Left renal cortex interstitium (tissue), 4 donors: Measurements from ENCODE around the gene CCDC116. TPM values are rescaled to one million over a fixed set of nuclear protein-coding genes. Genes with fewer than 3 reads are reported as not detected.
"Not testable (repeated sequence)": the region's sequence is repeated elsewhere in the genome, so short reads cannot be mapped to it uniquely, and the experiment has no call there.

Experiments
- DNase-seq, 4 donors: peaks; one replicate each; pipeline ENCODE4 v3.0.0-alpha.2; 2013; ENCODE audit warnings: low read depth in 4 of 4, low spot score in 2 of 4, missing footprints in 1 of 4
- polyA plus RNA-seq, 4 donors: library from polyadenylated mRNA; unstranded; fragments of 120-200 nt; gene quantifications; one replicate each; pipeline ENCODE4 v1.2.1, GENCODE V29; 2013; ENCODE audit not compliant: insufficient read length in 4 of 4

The CCDC116 gene
- polyA plus RNA-seq, 4 donors: 0.13 to 1.2 (median 0.66) TPM

- DNase-seq: no peak
These were observed 25.8 kb upstream of the CCDC116 start for GRCh38 chr22:21606775-21607174.

- DNase-seq: not testable (repeated sequence)
These were observed 22.9 kb upstream of the CCDC116 start for GRCh38 chr22:21609556-21610157.

- DNase-seq: no peak
These were observed 21.2 kb upstream of the CCDC116 start for GRCh38 chr22:21611210-21611977.

DNA sequence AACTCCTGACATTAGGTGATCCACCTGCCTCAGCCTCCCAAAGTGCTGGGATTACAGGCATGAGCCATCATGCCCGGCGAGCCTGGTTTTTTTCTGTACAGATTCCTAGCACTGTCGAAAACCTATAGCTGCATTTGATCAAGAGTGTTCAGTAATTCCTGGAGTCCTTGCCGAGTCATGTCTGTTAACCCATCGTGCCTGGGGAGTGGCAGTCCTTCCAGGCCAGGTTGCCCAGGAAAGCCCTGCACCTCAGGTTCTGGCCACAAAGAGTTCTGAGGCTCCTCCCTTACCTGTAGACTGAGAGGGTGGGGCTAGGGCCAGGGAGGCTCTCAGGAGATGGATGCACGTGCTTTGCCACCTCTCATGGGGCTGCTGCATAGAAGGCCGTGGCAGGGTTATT is 19.7 kb upstream of the CCDC116 start:
- DNase-seq: no peak

DNA sequence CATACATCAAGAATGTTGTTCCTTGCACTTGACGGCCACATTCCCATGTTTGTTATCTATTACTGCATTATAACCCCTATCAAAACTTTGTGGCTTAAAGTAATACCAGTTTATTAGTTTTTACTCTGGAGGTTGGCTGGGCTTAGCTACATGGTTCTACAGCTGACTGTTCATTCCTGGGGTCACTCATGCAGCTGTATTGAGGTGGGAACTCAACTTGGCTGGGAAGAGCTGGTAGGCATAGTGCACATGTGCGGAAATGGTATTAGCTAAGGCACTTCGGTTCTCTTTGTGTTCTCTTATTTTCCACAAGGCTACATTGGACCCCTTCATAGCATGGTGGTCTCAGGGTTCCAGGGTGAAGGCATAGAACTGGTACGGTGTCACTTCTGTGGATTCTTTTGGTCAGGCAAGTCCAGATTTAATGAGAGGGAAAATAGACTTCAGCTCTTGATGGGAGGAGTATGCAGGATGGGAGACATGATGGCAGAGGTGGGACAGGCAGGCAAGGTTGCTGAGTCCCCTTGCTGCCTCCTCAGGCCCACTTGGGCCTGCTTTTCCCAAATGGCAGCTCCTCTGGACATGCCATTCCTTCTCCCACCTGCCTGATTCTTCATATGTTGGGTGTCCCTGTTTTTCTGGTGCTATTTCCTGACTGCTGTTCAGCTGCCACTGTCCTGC is 18.9 kb upstream of the CCDC116 start:
- no peak for DNase-seq

DNA sequence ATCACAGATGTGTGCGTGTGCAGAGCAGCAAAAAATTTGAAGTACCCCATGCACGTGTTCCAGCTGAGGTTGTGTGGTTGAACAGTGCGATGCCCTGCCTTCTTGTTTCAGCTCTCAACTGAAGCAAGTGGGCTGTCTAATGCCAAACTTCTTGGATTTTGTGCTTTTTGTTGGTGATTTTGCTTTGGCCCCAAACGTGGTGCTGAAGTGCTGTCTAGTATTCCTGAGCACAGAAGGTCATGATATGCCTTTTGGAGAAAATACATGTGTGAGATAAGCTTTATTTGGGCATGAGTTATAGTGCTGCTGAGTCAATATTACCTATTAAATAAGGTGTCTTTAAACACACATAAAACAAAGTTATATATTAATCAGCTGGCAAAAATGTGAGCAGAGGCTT is 16.8 kb upstream of the CCDC116 start:
- DNase-seq: no peak

DNA sequence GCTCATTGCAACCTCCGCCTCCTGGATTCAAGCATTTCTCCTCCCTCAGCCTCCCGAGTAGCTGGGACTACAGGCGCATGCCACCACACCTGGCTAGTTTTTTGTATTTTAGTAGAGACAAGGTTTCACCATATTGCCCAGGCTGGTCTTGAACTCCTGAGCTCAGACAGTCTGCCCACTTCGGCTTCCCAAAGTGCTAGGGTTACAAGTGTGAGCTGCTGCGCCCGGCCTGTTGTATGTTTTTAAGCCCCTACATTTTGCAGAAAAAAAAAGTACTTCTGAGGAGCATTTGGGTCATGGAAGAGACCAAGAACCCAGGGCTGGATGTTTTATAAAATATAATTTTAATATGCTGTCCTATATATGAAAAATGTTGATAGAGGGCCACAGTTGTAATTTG is 15.2 kb upstream of the CCDC116 start:
- not testable (repeated sequence) for DNase-seq

DNA sequence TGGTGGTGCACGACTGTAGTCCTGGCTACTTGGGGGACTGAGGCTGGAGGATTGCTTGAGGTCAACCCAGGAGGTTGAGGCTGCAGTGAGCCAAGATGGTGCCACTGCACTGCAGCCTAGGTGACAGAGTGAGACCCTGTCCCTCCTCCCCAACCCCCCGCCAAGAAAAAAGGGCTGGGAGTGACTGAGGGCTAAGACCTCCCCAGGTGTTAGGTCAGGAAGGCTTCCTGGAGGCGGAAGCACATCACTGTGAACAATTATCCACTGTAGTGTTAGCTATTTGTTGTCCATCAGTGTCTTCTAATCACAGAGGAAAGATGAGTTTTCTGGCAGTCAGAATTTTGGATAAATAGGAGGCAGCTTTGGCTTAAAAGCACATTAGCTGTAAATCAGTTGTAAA is 11.5 kb upstream of the CCDC116 start:
- DNase-seq: no peak

DNA sequence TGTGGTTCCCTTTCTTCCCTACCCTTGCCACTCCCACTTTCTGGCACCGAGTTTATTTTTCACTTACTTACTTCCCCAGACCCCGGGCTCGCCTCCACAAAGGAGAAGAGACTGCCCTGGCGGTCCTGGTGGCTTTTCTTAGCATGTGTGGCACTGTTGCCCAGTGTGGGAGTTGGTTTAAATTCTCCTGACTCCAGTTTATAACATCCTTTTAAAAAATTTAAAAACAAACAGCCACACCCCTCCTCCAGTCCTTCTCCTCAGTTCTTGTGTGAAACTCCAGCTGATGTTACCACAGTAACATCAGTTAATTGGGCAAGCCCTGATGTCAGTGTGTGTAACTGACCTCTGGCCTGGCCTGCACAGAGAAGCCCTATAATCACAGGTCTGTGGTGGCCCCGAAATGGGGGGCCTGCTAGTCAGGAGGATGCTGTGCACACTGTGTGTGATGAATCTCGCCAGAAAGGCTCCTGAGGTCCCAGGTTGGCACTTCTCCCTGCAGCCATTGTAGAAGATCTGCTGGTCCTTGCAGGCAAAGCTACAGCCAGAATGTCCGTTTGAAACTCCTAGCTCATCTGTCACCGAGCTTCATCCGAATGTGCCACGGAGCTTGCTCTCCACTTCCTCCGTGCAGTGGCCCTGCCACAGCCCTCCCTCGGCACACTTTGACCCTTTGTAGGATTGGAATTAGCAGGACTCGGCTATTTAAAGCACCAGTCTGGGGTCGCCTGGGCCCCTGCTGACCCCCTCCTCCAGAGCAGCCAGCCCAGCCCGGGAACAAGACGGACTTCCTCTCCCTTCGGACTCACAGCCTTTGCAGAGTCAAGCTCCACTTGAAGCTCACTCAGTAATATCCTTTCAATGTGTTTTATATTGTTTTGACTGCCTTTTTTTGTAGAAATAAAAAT is 10.3 kb upstream of the CCDC116 start:
- no peak for DNase-seq

- no peak for DNase-seq
These were observed 9.5 kb upstream of the CCDC116 start for GRCh38 chr22:21622919-21623647.

DNA sequence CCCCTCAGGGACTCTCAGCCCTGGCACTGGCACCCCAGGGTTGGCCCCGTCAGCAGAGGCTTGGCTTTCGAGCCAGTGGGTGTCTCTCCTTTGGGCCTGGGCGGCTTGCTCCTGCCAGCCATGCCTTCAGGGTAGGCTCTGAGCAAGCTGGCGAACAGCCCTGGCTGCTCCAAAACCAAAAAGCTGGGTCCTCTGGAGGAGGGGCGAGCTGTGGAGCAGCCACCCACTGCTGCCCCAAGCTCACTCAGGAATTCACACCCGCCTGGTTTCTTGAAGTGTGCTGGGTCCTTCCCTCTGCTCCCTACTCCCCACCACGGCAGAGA is 9.0 kb upstream of the CCDC116 start:
- no peak for DNase-seq

DNA sequence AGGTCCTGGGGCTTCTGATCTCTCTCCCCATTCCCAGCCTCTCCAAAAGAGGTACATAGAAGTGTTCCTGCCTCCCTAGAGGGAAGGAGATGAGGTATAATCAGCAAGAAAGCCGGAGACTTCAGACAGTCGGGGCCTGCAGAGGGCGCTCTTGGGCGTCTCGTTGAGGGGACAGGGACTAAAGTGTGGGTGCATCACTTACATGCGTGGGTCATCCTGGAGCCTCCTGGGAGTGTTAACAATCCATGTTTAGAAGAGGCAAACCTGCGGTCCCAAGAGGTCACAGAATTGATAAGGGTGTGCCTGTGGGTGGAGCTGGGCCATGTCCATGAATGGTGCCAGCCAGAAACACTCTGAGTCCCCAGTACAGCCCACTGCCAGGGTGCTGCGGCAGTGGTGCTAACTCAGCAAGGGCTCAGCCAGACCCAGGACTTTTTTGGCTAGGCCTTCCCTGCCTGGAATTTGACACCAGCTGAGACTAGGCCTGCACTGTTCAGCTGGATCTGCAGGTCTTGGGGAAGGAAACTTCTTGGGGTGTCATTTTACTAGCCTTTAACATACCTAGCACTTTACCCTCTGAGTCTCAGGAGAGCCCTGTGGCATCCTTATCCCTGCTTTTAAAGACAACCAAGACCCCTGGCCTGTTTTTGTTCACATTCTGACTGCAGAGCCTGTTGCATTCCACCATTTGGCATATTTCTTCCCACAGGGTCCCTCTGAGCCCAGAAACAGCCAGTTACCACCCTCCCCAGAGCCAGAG is 8.3 kb upstream of the CCDC116 start:
- DNase-seq: no peak

DNA sequence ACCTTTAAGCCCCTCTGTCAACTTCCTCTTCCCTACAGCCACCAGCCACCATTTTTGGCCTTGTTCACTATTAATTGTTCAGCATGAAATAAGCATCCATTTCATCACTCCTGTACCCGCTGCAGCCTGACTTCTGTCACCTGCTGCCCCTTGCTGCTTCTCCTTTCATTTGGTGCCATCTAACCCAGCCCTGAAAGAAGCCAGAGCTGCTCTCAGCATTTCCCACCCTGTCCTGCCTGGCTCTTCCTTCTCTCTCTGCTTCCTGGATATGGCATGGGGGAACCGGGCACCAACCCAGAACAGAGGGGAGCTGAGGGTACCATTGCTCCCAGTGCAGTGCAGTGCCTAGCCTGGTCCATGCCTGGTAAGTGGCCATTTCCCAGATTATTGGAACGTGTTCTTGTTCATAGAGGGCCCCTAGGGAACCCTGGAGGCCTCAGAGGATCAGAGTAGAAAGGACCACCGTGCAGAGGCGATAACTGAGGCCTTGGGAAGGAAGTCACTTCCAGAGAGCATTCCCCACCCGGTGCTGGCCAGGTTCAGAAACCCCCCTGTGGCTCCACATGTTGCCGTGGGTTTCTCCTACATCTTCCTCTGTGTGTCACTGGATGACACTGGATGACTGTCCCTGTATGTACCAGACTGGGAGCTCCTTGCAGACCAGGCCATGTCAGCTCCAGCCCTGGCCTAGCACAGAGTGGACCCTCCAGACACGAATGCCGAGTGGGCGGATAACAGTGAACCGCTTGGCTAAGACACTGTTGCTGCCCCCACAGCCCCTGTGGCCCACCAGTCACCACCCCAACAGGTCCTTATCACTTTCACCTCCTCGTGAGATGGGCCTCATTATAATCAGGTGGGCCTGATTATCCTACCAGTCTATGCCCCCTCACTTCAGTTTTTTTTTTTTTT is 7.4 kb upstream of the CCDC116 start:
- DNase-seq: no peak

DNA sequence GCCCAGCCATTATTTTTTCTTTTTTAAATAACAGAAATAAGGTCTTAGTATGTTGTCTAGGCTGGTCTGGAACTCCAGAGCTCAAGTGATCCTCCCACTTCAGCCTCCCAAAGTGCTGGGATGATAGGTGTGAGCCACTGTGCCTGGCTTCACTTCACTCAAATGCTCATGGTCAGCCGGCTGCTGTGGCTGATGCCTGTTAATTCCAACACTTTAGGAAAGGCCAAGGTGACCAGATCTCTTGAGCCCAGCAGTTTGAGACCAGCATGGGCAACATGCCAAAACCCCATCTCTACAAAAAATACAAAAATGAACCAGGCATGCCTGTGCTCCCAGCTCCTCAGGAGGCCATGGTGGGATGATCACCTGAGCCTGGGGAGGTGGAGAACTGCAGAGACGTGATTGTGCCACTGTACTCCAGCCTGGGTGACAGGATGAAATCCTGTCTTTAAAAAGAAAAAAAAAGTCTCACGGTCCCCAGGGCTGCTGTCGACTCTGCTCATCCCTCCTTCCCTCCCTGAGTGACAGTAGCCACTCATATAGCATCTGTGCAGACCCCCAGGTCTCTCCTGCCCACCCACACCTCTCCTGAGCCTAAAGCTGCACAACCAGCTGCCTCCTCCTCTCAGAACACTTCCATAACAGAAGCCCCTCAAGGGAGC is 6.4 kb upstream of the CCDC116 start:
- DNase-seq: no peak

GRCh38 chr22:21626735-21627469 is 5.7 kb upstream of the CCDC116 start:
- DNase-seq: no peak

GRCh38 chr22:21628386-21629254 is 3.9 kb upstream of the CCDC116 start:
- DNase-seq: no peak
